Left lung (tissue), 10 donors: ENCODE measurements around the gene PRR5. TPM values are rescaled to one million over a fixed set of nuclear protein-coding genes. Genes with fewer than 3 reads are reported as not detected.

Experiments
- ATAC-seq: fragments of 200-7000 bp; cut with Tn5 transposase; one replicate; pipeline ENCODE4 v1.9.1; 2020; ENCODE audit warnings: moderate library complexity
- DNase-seq, 4 donors: peaks; one replicate each; pipeline ENCODE4 v3.0.0-alpha.2; 2013 to 2020
- H3K27ac ChIP-seq, 2 donors: fragments of 200-600 bp; sonication (generic) in 1 of 2; one replicate each; pipeline versions ENCODE4 v1.5.0 to v1.8.0; 2020 to 2021
- H3K27me3 ChIP-seq, 2 donors: fragments of 200-600 bp; sonication (generic) in 1 of 2; one replicate each; pipeline versions ENCODE4 v1.5.0 to v1.8.0; 2020 to 2021
- H3K36me3 ChIP-seq, 2 donors: fragments of 200-600 bp; sonication (generic) in 1 of 2; one replicate each; pipeline versions ENCODE4 v1.5.0 to v1.8.0; 2020 to 2021
- H3K4me1 ChIP-seq, 2 donors: fragments of 200-600 bp; one replicate each; pipeline ENCODE4 v1.8.0; 2021
- H3K4me3 ChIP-seq, 2 donors: fragments of 200-600 bp; sonication (generic) in 1 of 2; one replicate each; pipeline versions ENCODE4 v1.5.0 to v1.8.0; 2020 to 2021; ENCODE audit warnings: mild to moderate bottlenecking in 1 of 2
- H3K9me3 ChIP-seq, 2 donors: fragments of 200-600 bp; sonication (generic) in 1 of 2; one replicate each; pipeline versions ENCODE4 v1.5.0 to v1.8.0; 2020 to 2021
- intact Hi-C, 2 donors: fragments of 100-400 bp; cut with DNase I; formaldehyde crosslinking; loops; one replicate each; pipeline versions ENCODE4 v1.11.2 to v1.14.2; 2022
- polyA plus RNA-seq, 6 donors: library from polyadenylated mRNA; unstranded; fragments of 120-200 nt; gene quantifications; one replicate each; pipeline ENCODE4 v1.2.1, GENCODE V29; 2013; ENCODE audit not compliant: insufficient read length in 6 of 6
- total RNA-seq, 2 donors: library from RNA; stranded (reverse); fragmentation: NEBNext Ultra II Directional; extraction: Animal tissue kit (Norgen Biotek cat#: 25700); gene quantifications; one replicate each; pipeline ENCODE4 v1.2.1, GENCODE V29; 2021
- TF ChIP-seq, protein P1 (sequence below), 2 donors: fragments of 200-600 bp; sonication (generic) in 1 of 2; IDR thresholded peaks; one replicate each; pipeline versions ENCODE4 v1.5.0 to v1.8.0; 2021; ENCODE audit warnings: antibody characterized with exemption in 2 of 2
- donor health status: DM: no; HTN: yes; CAD: no.
- donor health status: DM: no; HTN: no; CAD: no.

The PRR5 gene
- total and polyA plus RNA-seq, 8 donors: 7.1 to 24.6 (median 20.0) TPM

DNA sequence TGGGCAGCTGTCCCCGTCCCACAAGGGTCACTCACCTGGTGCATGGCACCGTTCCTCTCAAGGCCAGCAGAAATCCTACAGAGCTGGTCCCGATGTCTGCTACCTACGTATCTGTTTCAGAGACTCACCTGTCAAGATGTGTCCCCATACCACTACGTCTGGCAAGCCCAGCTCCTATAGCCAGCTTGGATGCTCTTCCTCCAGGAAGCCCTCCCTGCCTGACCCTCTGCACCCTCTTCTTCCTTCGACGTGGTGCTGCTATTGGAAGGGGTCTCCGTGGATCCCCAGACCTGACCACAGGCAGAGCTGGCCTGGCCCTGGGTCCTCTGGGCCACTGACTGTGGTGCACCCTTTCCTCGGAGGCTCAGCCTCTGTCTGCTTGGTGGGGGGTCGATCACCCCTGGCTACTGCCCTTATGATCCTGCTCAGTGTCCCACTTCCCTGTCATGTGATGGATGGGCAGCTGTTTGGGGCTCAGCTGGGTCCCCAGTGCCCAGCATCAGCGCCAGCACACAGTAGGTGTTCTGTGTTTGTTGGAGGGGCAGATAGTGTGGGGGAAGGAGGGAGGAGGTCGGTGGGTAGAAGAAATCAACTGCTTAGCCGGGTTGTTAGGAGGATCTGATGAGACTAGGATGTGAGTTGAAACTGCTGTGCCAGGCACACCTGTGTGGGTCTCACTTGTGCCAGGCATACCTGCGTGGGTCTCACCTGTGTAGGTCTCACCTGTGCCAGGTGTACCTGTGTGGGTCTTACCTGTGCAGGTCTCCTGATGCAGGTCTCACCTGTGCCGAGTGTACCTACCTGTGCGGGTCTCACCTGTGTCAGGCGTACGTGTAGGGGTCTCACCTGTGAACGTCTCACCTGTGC lies 28.7 kb downstream of the PRR5 start:
- DNase-seq (peak in 1 of 4 donors; percentile 57), ATAC-seq (no peak)
- no peak overlapping the region for H3K4me3 ChIP-seq
- no peaks in the 10 kb centered on the region for H3K27me3 ChIP-seq
- H3K9me3 ChIP-seq: no peaks in the 10 kb centered on the region
- TF ChIP-seq, protein P1, sequence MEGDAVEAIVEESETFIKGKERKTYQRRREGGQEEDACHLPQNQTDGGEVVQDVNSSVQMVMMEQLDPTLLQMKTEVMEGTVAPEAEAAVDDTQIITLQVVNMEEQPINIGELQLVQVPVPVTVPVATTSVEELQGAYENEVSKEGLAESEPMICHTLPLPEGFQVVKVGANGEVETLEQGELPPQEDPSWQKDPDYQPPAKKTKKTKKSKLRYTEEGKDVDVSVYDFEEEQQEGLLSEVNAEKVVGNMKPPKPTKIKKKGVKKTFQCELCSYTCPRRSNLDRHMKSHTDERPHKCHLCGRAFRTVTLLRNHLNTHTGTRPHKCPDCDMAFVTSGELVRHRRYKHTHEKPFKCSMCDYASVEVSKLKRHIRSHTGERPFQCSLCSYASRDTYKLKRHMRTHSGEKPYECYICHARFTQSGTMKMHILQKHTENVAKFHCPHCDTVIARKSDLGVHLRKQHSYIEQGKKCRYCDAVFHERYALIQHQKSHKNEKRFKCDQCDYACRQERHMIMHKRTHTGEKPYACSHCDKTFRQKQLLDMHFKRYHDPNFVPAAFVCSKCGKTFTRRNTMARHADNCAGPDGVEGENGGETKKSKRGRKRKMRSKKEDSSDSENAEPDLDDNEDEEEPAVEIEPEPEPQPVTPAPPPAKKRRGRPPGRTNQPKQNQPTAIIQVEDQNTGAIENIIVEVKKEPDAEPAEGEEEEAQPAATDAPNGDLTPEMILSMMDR (IDR thresholded peaks at IDR 0.05): no peak
- intact Hi-C loops: no loop called here
- H3K36me3 ChIP-seq: peaks cover 0 to 9% of the 10 kb centered on the region in 2 donors
- H3K27ac ChIP-seq: no peak overlapping the region
- H3K4me1 ChIP-seq: peaks cover 9 to 24% of the 10 kb centered on the region in 2 donors

DNA sequence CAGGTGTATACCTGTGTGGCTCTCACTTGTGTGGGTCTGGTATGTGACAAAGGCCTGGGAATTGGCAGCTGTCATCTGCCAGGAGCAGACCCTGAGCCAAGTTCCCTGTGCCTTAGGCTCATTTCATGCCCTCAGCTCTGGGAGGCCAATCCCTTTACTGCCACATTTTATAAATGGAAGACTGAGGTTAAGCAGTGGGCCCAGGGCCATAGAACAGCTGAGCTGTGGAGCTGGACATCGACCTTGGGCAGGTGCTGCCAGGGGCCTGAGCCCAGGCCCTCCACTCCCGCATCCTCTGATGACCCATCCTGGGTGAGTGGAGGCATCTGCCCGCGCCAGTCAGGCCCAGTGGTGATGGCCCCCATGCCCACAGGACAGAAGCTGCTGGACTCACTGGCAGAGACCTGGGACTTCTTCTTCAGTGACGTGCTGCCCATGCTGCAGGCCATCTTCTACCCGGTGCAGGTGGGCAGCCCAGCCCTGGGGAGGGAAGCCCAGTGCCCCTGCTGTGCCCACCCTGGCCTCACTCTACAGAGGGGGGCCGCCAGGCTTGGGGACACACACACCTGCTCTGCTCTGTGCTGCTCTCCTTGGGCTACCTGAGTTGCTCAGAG lies 29.5 kb downstream of the PRR5 start:
- Histone ChIP-seq H3K36me3 (peaks cover 0 to 3% of the 10 kb centered on the region in 2 donors), H3K27me3 (peaks cover 0 to 5% of the 10 kb centered on the region in 2 donors), H3K9me3 (no peaks in the 10 kb centered on the region), H3K4me1 (peaks cover 9 to 24% of the 10 kb centered on the region in 2 donors), H3K27ac (no peak overlapping the region), H3K4me3 (no peak overlapping the region)
- TF ChIP-seq, protein P1 (IDR thresholded peaks at IDR 0.05): no peak
- ATAC-seq: no peak
- peak in 1 of 4 donors; percentile 63 for DNase-seq
- intact Hi-C loops: no loop called here

DNA sequence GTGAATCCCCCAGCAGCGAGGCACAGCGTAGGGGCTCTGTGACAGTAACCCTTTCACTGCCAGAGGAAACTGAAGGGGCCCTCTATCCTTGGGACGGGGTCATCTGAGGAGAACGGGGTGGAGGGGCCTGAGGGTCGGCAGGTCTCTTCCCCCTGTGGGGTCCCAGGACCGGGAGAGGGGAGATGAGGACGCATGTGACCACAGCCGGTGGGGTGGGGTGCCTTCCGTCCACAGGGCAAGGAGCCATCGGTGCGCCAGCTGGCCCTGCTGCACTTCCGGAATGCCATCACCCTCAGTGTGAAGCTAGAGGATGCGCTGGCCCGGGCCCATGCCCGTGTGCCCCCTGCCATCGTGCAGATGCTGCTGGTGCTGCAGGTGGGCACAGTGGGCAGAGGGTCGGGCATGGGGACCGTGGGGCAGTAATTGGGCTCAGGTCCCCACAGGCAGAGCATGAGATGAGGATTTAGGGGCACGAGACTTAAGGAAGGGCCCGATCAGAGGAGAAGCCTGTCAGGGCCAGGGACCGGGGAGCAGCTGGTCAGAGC lies 30.1 kb downstream of the PRR5 start:
- peaks cover 0 to 11% of the 10 kb centered on the region in 2 donors for H3K27me3 ChIP-seq
- peak in 1 of 4 donors; percentile 62 for DNase-seq
- peaks cover 9 to 24% of the 10 kb centered on the region in 2 donors for H3K4me1 ChIP-seq
- no peaks in the 10 kb centered on the region for H3K36me3 ChIP-seq
- H3K9me3 ChIP-seq: no peaks in the 10 kb centered on the region
- H3K4me3 ChIP-seq: no peak overlapping the region
- H3K27ac ChIP-seq: no peak overlapping the region
- intact Hi-C loops: no loop called here
- TF ChIP-seq, protein P1 (IDR thresholded peaks at IDR 0.05): no peak
- no peak for ATAC-seq

DNA sequence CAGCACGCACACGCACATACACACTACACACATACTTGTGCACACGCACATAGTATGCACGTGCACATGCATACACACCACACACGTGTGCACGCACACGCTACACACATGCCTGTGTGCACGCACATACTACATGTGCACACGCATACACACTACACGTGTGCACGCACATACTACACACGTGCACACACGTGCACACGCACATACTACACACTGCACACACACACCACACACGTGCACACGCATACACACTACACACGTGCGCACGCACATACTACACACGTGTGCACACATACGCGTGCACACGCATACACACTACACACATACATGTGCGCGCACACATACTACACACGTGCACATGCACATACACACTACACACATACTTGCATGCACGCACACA lies 30.7 kb downstream of the PRR5 start:
- TF ChIP-seq, protein P1 (IDR thresholded peaks at IDR 0.05): no peak
- ATAC-seq (no peak), DNase-seq (no peak)
- intact Hi-C loops: no loop called here
- Histone ChIP-seq H3K27me3 (peaks cover 0 to 17% of the 10 kb centered on the region in 2 donors), H3K27ac (no peak overlapping the region), H3K4me1 (peaks cover 9 to 24% of the 10 kb centered on the region in 2 donors), H3K36me3 (no peaks in the 10 kb centered on the region), H3K4me3 (no peak overlapping the region), H3K9me3 (no peaks in the 10 kb centered on the region)
